Hepatocyte (in vitro differentiated cells): Measurements from ENCODE around the gene ZNF3.

Experiments used
- CTCF ChIP-seq: fragments of 200-600 bp; sonication (generic); IDR thresholded peaks from 2 replicates; pipeline ENCODE4 v1.5.1; 2016; ENCODE audit warnings: antibody characterized with exemption, mild to moderate bottlenecking; ENCODE audit not compliant: poor library complexity
- EZH2 ChIP-seq: fragments of 200-600 bp; sonication (generic); IDR thresholded peaks from 2 replicates; pipeline ENCODE4 v1.6.1; 2016; ENCODE audit warnings: antibody characterized with exemption, mild to moderate bottlenecking, borderline replicate concordance
- EZH2phosphoT487 ChIP-seq: fragments of 200-600 bp; sonication (generic); IDR thresholded peaks from one replicate; pipeline ENCODE4 v1.6.1; 2018; ENCODE audit warnings: antibody characterized with exemption, mild to moderate bottlenecking, low read depth, moderate library complexity; ENCODE audit not compliant: unreplicated experiment, severe bottlenecking

- TF ChIP-seq EZH2phosphoT487 (no peak), CTCF (no peak), EZH2 (no peak)
Measured at GRCh38 chr7:100079024-100079560, 2.4 kb downstream of the ZNF3 start.
